GM12878 (cell line): ENCODE data around the gene ZNF692. TPM values are rescaled to one million over a fixed set of nuclear protein-coding genes. Genes with fewer than 3 reads are reported as not detected.
A peak's percentile ranks its signal among the peaks of the same experiment; 100 is the strongest.

Source experiments
- FOXK2 ChIP-seq: fragments of 450-650 bp; IDR thresholded peaks from 2 replicates; pipeline ENCODE4 v1.6.1; 2017; ENCODE audit warnings: mild to moderate bottlenecking, moderate library complexity
- JUND ChIP-seq: IDR thresholded peaks from 2 replicates; pipeline ENCODE4 v1.6.1; 2012; ENCODE audit warnings: low read depth, mild to moderate bottlenecking, low read length, improper control_type of control experiment, moderate library complexity
- MTA3 ChIP-seq: IDR thresholded peaks from 2 replicates; pipeline ENCODE4 v1.6.1; 2012; ENCODE audit warnings: low read length, inconsistent platforms, borderline replicate concordance
- MYC ChIP-seq: IDR thresholded peaks from 2 replicates; pipeline ENCODE4 v1.6.1; 2011; ENCODE audit warnings: mild to moderate bottlenecking, low read length, moderate library complexity, inconsistent platforms; ENCODE audit not compliant: insufficient read depth, insufficient replicate concordance, insufficient read length, severe bottlenecking
- PAX5 ChIP-seq: IDR thresholded peaks from 2 replicates; pipeline ENCODE4 v1.6.1; 2011; ENCODE audit warnings: low read depth, low read length, borderline replicate concordance
- POLR2AphosphoS2 ChIP-seq: IDR thresholded peaks from 2 replicates; pipeline ENCODE4 v1.6.1; 2011; ENCODE audit warnings: low read depth, mild to moderate bottlenecking, low read length, improper control_type of control experiment, moderate library complexity
- POU2F2 ChIP-seq: IDR thresholded peaks from 3 replicates; pipeline ENCODE4 v1.6.1; 2011; ENCODE audit warnings: low read depth, mild to moderate bottlenecking, low read length, borderline replicate concordance
- RBBP5 ChIP-seq: fragments of 200-600 bp; sonication (generic); conservative IDR thresholded peaks from 2 replicates; pipeline ENCODE4 v1.6.1; 2016
- SPI1 ChIP-seq: IDR thresholded peaks from 2 replicates; pipeline ENCODE4 v1.6.1; 2011; ENCODE audit warnings: low read depth, mild to moderate bottlenecking, low read length, moderate library complexity, borderline replicate concordance; ENCODE audit not compliant: insufficient read depth
- ZBTB40 ChIP-seq: fragments of 450-650 bp; IDR thresholded peaks from 2 replicates; pipeline ENCODE4 v1.6.1; 2016; ENCODE audit warnings: mild to moderate bottlenecking, moderate library complexity, borderline replicate concordance
- polyA plus RNA-seq, 11 experiments: library from polyadenylated mRNA; depleted of rRNA in 4 of 11; unstranded in 6 of 11; stranded (reverse) in 5 of 11; fragments of >200 nt; fragmentation: Nextera tagmentation in 4 of 11; fragmentation: Illumina TruSeq in 1 of 11; extraction: Ambion mirVana in 4 of 11; extraction: Trizol in 1 of 11; gene quantifications; 1 replicate in 1 of 11; 2 replicates in 10 of 11; pipeline versions ENCODE4 v1.2.1 to v1.2.3, GENCODE V29; 2011 to 2016; ENCODE audit warnings: inconsistent platforms in 2 of 11, missing spikeins in 2 of 11, low read depth in 1 of 11
- total RNA-seq, 4 experiments: library from RNA; depleted of rRNA in 3 of 4; stranded (reverse); fragments of >200 nt in 3 of 4; fragmentation: Illumina TruSeq in 1 of 4; extraction: Trizol in 1 of 4; gene quantifications; 2 replicates each; pipeline versions ENCODE4 v1.2.1 to v1.2.3, GENCODE V29; 2013 to 2021
- TF ChIP-seq, protein P1 (sequence below): fragments of 450-650 bp; IDR thresholded peaks from 2 replicates; pipeline ENCODE4 v1.6.1; 2017; ENCODE audit warnings: antibody characterized with exemption, mild to moderate bottlenecking, moderate library complexity
- TF ChIP-seq, protein P2 (sequence below): IDR thresholded peaks from 2 replicates; pipeline ENCODE4 v1.6.1; 2011; ENCODE audit warnings: mild to moderate bottlenecking, low read depth, low read length, moderate library complexity; ENCODE audit not compliant: insufficient replicate concordance

The ZNF692 gene
- total and polyA plus RNA-seq, 10 of the 15 experiments (the other 5 are each of a cell fraction or from before 2014, with no cell fraction given) = 5.3 to 76.6 (median 36.9) TPM

GRCh38 chr1:248852481-248853405 lies 6.1 kb downstream of the ZNF692 start (continued):
- no peak for TF ChIP-seq ZBTB40
- no peak for TF ChIP-seq MTA3
- TF ChIP-seq SPI1 = peak; percentile 86; the same call in 1 of the 2 replicates
- TF ChIP-seq, protein P1, sequence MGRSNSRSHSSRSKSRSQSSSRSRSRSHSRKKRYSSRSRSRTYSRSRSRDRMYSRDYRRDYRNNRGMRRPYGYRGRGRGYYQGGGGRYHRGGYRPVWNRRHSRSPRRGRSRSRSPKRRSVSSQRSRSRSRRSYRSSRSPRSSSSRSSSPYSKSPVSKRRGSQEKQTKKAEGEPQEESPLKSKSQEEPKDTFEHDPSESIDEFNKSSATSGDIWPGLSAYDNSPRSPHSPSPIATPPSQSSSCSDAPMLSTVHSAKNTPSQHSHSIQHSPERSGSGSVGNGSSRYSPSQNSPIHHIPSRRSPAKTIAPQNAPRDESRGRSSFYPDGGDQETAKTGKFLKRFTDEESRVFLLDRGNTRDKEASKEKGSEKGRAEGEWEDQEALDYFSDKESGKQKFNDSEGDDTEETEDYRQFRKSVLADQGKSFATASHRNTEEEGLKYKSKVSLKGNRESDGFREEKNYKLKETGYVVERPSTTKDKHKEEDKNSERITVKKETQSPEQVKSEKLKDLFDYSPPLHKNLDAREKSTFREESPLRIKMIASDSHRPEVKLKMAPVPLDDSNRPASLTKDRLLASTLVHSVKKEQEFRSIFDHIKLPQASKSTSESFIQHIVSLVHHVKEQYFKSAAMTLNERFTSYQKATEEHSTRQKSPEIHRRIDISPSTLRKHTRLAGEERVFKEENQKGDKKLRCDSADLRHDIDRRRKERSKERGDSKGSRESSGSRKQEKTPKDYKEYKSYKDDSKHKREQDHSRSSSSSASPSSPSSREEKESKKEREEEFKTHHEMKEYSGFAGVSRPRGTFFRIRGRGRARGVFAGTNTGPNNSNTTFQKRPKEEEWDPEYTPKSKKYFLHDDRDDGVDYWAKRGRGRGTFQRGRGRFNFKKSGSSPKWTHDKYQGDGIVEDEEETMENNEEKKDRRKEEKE = no peak
- no peak for TF ChIP-seq PAX5
- TF ChIP-seq, protein P2, sequence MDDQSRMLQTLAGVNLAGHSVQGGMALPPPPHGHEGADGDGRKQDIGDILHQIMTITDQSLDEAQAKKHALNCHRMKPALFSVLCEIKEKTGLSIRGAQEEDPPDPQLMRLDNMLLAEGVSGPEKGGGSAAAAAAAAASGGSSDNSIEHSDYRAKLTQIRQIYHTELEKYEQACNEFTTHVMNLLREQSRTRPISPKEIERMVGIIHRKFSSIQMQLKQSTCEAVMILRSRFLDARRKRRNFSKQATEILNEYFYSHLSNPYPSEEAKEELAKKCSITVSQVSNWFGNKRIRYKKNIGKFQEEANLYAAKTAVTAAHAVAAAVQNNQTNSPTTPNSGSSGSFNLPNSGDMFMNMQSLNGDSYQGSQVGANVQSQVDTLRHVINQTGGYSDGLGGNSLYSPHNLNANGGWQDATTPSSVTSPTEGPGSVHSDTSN = no peak
- TF ChIP-seq POU2F2 = no peak
- peak; percentile 61 for TF ChIP-seq POLR2AphosphoS2
- no peak for TF ChIP-seq FOXK2
- no peak for TF ChIP-seq RBBP5
- TF ChIP-seq MYC = no peak
- TF ChIP-seq JUND = no peak
